SK-N-SH (cell line): ENCODE data around the gene NWD2. TPM values are rescaled to one million over a fixed set of nuclear protein-coding genes. Genes with fewer than 3 reads are reported as not detected.

Experiments
- CTCF ChIA-PET: fragments of 300-600, 350-600 bp; formaldehyde crosslinking; extraction: SDS; loops from one replicate; lab custom pipeline; 2021; lab: Yijun Ruan, JAX
- POLR2A ChIA-PET: fragments of 350-600 bp; sonication (Branson Sonifier 250); formaldehyde crosslinking; extraction: SDS; loops from one replicate; lab custom pipeline; 2020; ENCODE audit warnings: antibody characterized with exemption, inconsistent platforms; lab: Yijun Ruan, JAX
- DNase-seq: peaks from one replicate; pipeline ENCODE4 v3.0.0; 2012
- H2AFZ ChIP-seq: fragments of 200-600 bp; sonication (generic); 2 replicates; pipeline ENCODE4 v1.8.1; 2016; ENCODE audit warnings: antibody characterized with exemption, mild to moderate bottlenecking, low read depth
- H3F3A ChIP-seq: fragments of 200-600 bp; sonication (generic); replicated peaks from 2 replicates; pipeline ENCODE3; 2016; ENCODE audit warnings: antibody characterized with exemption, mild to moderate bottlenecking; ENCODE audit not compliant: insufficient read depth
- H3K27ac ChIP-seq, 2 experiments: fragments of 200-500 bp in 1 of 2; fragments of 200-600 bp in 1 of 2; sonication (Bioruptor generic) in 1 of 2; sonication (generic), shearing (Covaris generic) in 1 of 2; 2 replicates each; pipeline versions ENCODE4 v1.5.1 to v1.6.1; 2014 to 2016; ENCODE audit warnings: low read depth in 2 of 2, inconsistent platforms in 1 of 2, low read length in 1 of 2, mild to moderate bottlenecking in 1 of 2, mixed read lengths in 1 of 2
- H3K27me3 ChIP-seq: fragments of 200-600 bp; sonication (generic), shearing (Covaris generic); 2 replicates; pipeline ENCODE4 v1.6.1; 2016; ENCODE audit warnings: mixed run types; ENCODE audit not compliant: insufficient read depth
- H3K36me3 ChIP-seq, 2 experiments: fragments of 200-500 bp in 1 of 2; fragments of 200-600 bp in 1 of 2; sonication (Bioruptor generic) in 1 of 2; sonication (generic) in 1 of 2; replicated peaks in 1 of 2; 2 replicates each; pipeline versions ENCODE3 to v1.5.1; 2014 to 2016; ENCODE audit warnings: low read length in 1 of 2, mild to moderate bottlenecking in 1 of 2; ENCODE audit not compliant: insufficient read depth in 2 of 2, control insufficient read depth in 1 of 2
- H3K4me1 ChIP-seq, 2 experiments: fragments of 200-500 bp in 1 of 2; fragments of 200-600 bp in 1 of 2; sonication (Bioruptor generic) in 1 of 2; sonication (generic), shearing (Covaris generic) in 1 of 2; 2 replicates each; pipeline versions ENCODE4 v1.5.1 to v1.6.1; 2014 to 2016; ENCODE audit warnings: low read depth in 1 of 2, low read length in 1 of 2, mixed run types in 1 of 2; ENCODE audit not compliant: insufficient read depth in 2 of 2, control insufficient read depth in 1 of 2
- H3K4me2 ChIP-seq: fragments of 200-600 bp; sonication (generic), shearing (Covaris generic); 2 replicates; pipeline ENCODE4 v1.6.1; 2017; ENCODE audit warnings: mixed run types
- H3K4me3 ChIP-seq, 2 experiments: fragments of 200-500 bp in 1 of 2; fragments of 200-600 bp in 1 of 2; sonication (Bioruptor generic) in 1 of 2; sonication (generic), shearing (Covaris generic) in 1 of 2; 2 replicates each; pipeline versions ENCODE4 v1.5.1 to v1.8.1; 2014 to 2016; ENCODE audit warnings: low read depth in 2 of 2, inconsistent platforms in 1 of 2, low read length in 1 of 2, mild to moderate bottlenecking in 1 of 2, mixed read lengths in 1 of 2, moderate library complexity in 1 of 2
- H3K79me2 ChIP-seq: fragments of 200-600 bp; sonication (generic); 2 replicates; pipeline ENCODE4 v1.8.1; 2017; ENCODE audit warnings: mild to moderate bottlenecking; ENCODE audit not compliant: insufficient read depth
- H3K9ac ChIP-seq: fragments of 200-600 bp; sonication (generic); 2 replicates; pipeline ENCODE4 v1.6.1; 2017; ENCODE audit warnings: mixed run types
- H3K9me2 ChIP-seq: fragments of 200-600 bp; sonication (generic); 2 replicates; pipeline ENCODE4 v1.6.1; 2017; ENCODE audit warnings: mixed run types
- H3K9me3 ChIP-seq: fragments of 200-600 bp; sonication (generic); 2 replicates; pipeline ENCODE4 v1.6.1; 2017; ENCODE audit warnings: mixed run types, mild to moderate bottlenecking, moderate library complexity
- H4K20me1 ChIP-seq: fragments of 200-600 bp; sonication (generic); 2 replicates; pipeline ENCODE4 v1.6.1; 2017; ENCODE audit warnings: mild to moderate bottlenecking, mixed run types; ENCODE audit not compliant: insufficient read depth
- CHD2 ChIP-seq: fragments of 150-350 bp; IDR thresholded peaks from 2 replicates; pipeline ENCODE4 v1.6.1; 2018; ENCODE audit warnings: low read length; ENCODE audit not compliant: partially characterized antibody
- ELF1 ChIP-seq: IDR thresholded peaks from 2 replicates; pipeline ENCODE4 v1.4.0; 2012
- EP300 ChIP-seq, 2 experiments: IDR thresholded peaks; 2 replicates each; pipeline versions ENCODE4 v1.4.0 to v1.6.1; 2012; ENCODE audit warnings: borderline replicate concordance in 1 of 2, low read depth in 1 of 2, low read length in 1 of 2
- EZH2phosphoT487 ChIP-seq: fragments of 200-600 bp; sonication (generic); IDR thresholded peaks from 2 replicates; pipeline ENCODE4 v1.6.1; 2017; ENCODE audit warnings: low read depth, mixed run types, mild to moderate bottlenecking, antibody characterized with exemption, moderate library complexity, borderline replicate concordance
- FOXJ3 ChIP-seq: sonication (generic); formaldehyde crosslinking; IDR thresholded peaks from 2 replicates; pipeline ENCODE4 v1.5.1; 2020; ENCODE audit warnings: mild to moderate bottlenecking, missing genetic modification reagents
- GATA2 ChIP-seq: sonication (generic); formaldehyde crosslinking; IDR thresholded peaks from 2 replicates; pipeline ENCODE4 v1.5.0; 2020; ENCODE audit warnings: mild to moderate bottlenecking, missing genetic modification reagents
- JUND ChIP-seq: IDR thresholded peaks from 2 replicates; pipeline ENCODE4 v1.4.0; 2012
- MEF2A ChIP-seq: IDR thresholded peaks from 2 replicates; pipeline ENCODE4 v1.4.0; 2012; ENCODE audit warnings: low read depth, borderline replicate concordance
- MXI1 ChIP-seq: IDR thresholded peaks from 2 replicates; pipeline ENCODE4 v1.6.1; 2012; ENCODE audit warnings: mild to moderate bottlenecking, low read depth, low read length, improper control_type of control experiment
- NFIC ChIP-seq: IDR thresholded peaks from 2 replicates; pipeline ENCODE4 v1.4.0; 2012; ENCODE audit warnings: borderline replicate concordance
- NRF1 ChIP-seq: IDR thresholded peaks from 2 replicates; pipeline ENCODE4 v1.6.1; 2012; ENCODE audit warnings: low read depth, mild to moderate bottlenecking, low read length
- POLR2AphosphoS5 ChIP-seq: IDR thresholded peaks from 2 replicates; pipeline ENCODE4 v1.6.1; 2012; ENCODE audit warnings: low read depth, low read length
- RFX5 ChIP-seq: IDR thresholded peaks from 2 replicates; pipeline ENCODE4 v1.6.1; 2012; ENCODE audit warnings: mild to moderate bottlenecking, improper control_type of control experiment, low read length
- SMC3 ChIP-seq: IDR thresholded peaks from 2 replicates; pipeline ENCODE4 v1.6.1; 2012; ENCODE audit warnings: low read depth, low read length, improper control_type of control experiment
- TAF1 ChIP-seq: IDR thresholded peaks from 2 replicates; pipeline ENCODE4 v1.6.1; 2012; ENCODE audit warnings: low read depth, mild to moderate bottlenecking, low read length, moderate library complexity, borderline replicate concordance
- TCF12 ChIP-seq: IDR thresholded peaks from 2 replicates; pipeline ENCODE4 v1.4.0; 2012
- TEAD4 ChIP-seq: IDR thresholded peaks from 2 replicates; pipeline ENCODE4 v1.4.0; 2012; ENCODE audit warnings: mild to moderate bottlenecking, borderline replicate concordance; ENCODE audit not compliant: insufficient read depth
- WGBS: methylation state at CpG from one replicate; pipeline ENCODE4 v1.1.6; 2017; ENCODE audit warnings: low lambda C conversion rate; 5-methylcytosine and 5-hydroxymethylcytosine counted together
- polyA plus RNA-seq, 3 experiments: library from polyadenylated mRNA; depleted of rRNA; stranded (reverse); fragments of >200 nt; gene quantifications; 2 replicates each; pipeline ENCODE4 v1.2.3, GENCODE V29; 2012
- TF ChIP-seq, protein P1 (sequence below): fragments of 200-600 bp; sonication (generic); IDR thresholded peaks from 2 replicates; pipeline ENCODE4 v1.6.1; 2017; ENCODE audit warnings: antibody characterized with exemption, mild to moderate bottlenecking, moderate library complexity
- TF ChIP-seq, protein P2 (sequence below): fragments of 150-350 bp; IDR thresholded peaks from 2 replicates; pipeline ENCODE4 v1.6.1; 2016; ENCODE audit warnings: mild to moderate bottlenecking, low read depth, low read length
- TF ChIP-seq, protein P3 (sequence below): IDR thresholded peaks from 2 replicates; pipeline ENCODE4 v1.4.0; 2012; ENCODE audit warnings: low read depth
- TF ChIP-seq, protein P4 (sequence below): IDR thresholded peaks from 2 replicates; pipeline ENCODE4; 2012

NWD2 gene
- polyA plus RNA-seq, 1 of the 3 experiments (the other 2 are of a cell fraction): not detected

DNA sequence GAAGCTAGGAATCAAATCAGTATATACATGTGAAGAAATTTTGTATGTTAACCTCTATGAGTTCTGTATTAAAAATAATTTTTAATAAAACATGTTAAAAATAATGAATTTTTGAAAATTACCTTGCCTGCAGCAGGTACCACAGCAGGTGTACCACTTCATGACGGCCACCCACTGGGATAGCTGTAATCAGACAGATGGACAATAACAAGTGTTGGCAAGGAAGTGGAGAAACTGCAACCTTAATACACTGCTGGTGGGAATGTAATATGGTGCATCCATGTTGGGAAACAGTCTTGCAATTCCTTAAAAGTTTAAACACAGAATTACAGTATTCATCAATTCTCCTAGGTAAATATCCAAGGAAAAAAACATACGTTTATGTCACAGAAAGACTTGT lies 232.1 kb downstream of the NWD2 start (continued):
- TF ChIP-seq, protein P1, sequence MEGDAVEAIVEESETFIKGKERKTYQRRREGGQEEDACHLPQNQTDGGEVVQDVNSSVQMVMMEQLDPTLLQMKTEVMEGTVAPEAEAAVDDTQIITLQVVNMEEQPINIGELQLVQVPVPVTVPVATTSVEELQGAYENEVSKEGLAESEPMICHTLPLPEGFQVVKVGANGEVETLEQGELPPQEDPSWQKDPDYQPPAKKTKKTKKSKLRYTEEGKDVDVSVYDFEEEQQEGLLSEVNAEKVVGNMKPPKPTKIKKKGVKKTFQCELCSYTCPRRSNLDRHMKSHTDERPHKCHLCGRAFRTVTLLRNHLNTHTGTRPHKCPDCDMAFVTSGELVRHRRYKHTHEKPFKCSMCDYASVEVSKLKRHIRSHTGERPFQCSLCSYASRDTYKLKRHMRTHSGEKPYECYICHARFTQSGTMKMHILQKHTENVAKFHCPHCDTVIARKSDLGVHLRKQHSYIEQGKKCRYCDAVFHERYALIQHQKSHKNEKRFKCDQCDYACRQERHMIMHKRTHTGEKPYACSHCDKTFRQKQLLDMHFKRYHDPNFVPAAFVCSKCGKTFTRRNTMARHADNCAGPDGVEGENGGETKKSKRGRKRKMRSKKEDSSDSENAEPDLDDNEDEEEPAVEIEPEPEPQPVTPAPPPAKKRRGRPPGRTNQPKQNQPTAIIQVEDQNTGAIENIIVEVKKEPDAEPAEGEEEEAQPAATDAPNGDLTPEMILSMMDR: no peak
- TF ChIP-seq MXI1: no peak
- TF ChIP-seq ELF1: no peak
- no peak for TF ChIP-seq JUND
- no peak for TF ChIP-seq EZH2phosphoT487
- no peak for TF ChIP-seq RFX5
- TF ChIP-seq POLR2AphosphoS5: no peak
- no peak for TF ChIP-seq CHD2
- TF ChIP-seq MEF2A: no peak

DNA sequence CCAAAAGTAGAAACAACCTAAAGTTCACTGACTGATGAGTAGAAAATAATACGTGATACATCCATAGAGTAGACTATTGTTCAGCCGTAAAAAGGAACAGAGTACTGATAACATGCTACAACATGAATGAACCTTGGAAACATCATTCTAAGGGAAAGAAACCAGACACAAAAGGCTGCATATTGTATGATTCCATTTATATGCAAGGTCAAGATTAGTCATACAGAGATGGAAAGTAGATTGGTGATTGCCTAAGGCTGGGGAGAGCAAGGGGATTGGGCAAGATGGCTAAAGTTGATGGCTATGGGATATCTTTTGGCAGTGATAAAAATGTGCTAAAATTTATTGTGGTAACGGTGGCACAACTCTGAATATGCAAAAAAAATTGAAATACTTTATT lies 232.6 kb downstream of the NWD2 start:
- Histone ChIP-seq H3K79me2 (no peaks in the 10 kb centered on the region), H3K4me2 (no peak overlapping the region), H2AFZ (no peak overlapping the region), H4K20me1 (no peaks in the 10 kb centered on the region), H3K4me1 (no peaks in the 10 kb centered on the region), H3K27me3 (no peaks in the 10 kb centered on the region; the same call in 1 of the 2 replicates), H3F3A (no peaks in the 10 kb centered on the region)
- DNase-seq: no peak
- POLR2A ChIA-PET: no interaction called here
- TF ChIP-seq TAF1: no peak
- no peak for TF ChIP-seq NRF1
- TF ChIP-seq POLR2AphosphoS5: no peak
- no peak for TF ChIP-seq CHD2
- no peak for TF ChIP-seq TCF12
- TF ChIP-seq TEAD4: no peak
- no peak for TF ChIP-seq FOXJ3
- TF ChIP-seq, protein P2, sequence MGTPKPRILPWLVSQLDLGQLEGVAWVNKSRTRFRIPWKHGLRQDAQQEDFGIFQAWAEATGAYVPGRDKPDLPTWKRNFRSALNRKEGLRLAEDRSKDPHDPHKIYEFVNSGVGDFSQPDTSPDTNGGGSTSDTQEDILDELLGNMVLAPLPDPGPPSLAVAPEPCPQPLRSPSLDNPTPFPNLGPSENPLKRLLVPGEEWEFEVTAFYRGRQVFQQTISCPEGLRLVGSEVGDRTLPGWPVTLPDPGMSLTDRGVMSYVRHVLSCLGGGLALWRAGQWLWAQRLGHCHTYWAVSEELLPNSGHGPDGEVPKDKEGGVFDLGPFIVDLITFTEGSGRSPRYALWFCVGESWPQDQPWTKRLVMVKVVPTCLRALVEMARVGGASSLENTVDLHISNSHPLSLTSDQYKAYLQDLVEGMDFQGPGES: no peak
- no peak for TF ChIP-seq ELF1
- TF ChIP-seq, protein P3, sequence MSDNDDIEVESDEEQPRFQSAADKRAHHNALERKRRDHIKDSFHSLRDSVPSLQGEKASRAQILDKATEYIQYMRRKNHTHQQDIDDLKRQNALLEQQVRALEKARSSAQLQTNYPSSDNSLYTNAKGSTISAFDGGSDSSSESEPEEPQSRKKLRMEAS: no peak
- no peak for TF ChIP-seq NFIC
- TF ChIP-seq SMC3: no peak
- TF ChIP-seq, protein P4, sequence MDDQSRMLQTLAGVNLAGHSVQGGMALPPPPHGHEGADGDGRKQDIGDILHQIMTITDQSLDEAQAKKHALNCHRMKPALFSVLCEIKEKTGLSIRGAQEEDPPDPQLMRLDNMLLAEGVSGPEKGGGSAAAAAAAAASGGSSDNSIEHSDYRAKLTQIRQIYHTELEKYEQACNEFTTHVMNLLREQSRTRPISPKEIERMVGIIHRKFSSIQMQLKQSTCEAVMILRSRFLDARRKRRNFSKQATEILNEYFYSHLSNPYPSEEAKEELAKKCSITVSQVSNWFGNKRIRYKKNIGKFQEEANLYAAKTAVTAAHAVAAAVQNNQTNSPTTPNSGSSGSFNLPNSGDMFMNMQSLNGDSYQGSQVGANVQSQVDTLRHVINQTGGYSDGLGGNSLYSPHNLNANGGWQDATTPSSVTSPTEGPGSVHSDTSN: no peak
- TF ChIP-seq EP300 (IDR thresholded peaks at IDR 0.05; ENCODE audit: borderline replicate concordance in 1 of 2, low read depth in 1 of 2, low read length in 1 of 2): no peak
- no peak for TF ChIP-seq GATA2 (CRISPR knock-in tag)
- TF ChIP-seq, all 33 proteins: peak for 0
- Histone ChIP-seq H3K4me3 (no peak overlapping the region), H3K9ac (no peak overlapping the region), H3K36me3 (no peaks in the 10 kb centered on the region), H3K9me2 (no peaks in the 10 kb centered on the region), H3K27ac (no peak overlapping the region), H3K9me3 (no peaks in the 10 kb centered on the region)
- 14% methylated on average over 3 of the region's 3 CpGs for WGBS
- CTCF ChIA-PET: interaction anchor here (1.4 kb wide), 1 partner anchor 87 kb away, joined by 4 read pairs; no protein-coding TSS in a partner anchor
